Measurements from ENCODE around the gene CCNF.

CCNF gene

GRCh38 chr16:2404099-2404498 is 25.1 kb upstream of the CCNF start:
- Histone ChIP-seq H3K4me3 (ENCODE audit: low read depth, low read length) (no peak overlapping the region), H3K4me1 (ENCODE audit: control insufficient read depth, insufficient read depth, low read length) (no peaks in the 10 kb centered on the region), H3K27ac (ENCODE audit: extremely low read depth, low read depth, low read length) (no peak overlapping the region), H3K9me3 (ENCODE audit: control insufficient read depth, insufficient read depth, low read depth, low read length) (no peaks in the 10 kb centered on the region), H3K36me3 (ENCODE audit: control insufficient read depth in 2 of 2, insufficient read depth in 1 of 2, low read length in 2 of 2) (no peaks in the 10 kb centered on the region)
- TF ChIP-seq KLF17 (tag by site-specific recombination; IDR thresholded peaks at IDR 0.05) (no peak), FEZF1 (tag by site-specific recombination; IDR thresholded peaks at IDR 0.05) (no peak), ZNF169 (tag by site-specific recombination; IDR thresholded peaks at IDR 0.05) (no peak), ZNF558 (tag by site-specific recombination; IDR thresholded peaks at IDR 0.05) (no peak), ZNF791 (tag by site-specific recombination; IDR thresholded peaks at IDR 0.05) (no peak), ZNF792 (tag by site-specific recombination; IDR thresholded peaks at IDR 0.05) (no peak)
- ChIA-PET CTCF (no interaction called here), POLR2A (no interaction called here)

DNA sequence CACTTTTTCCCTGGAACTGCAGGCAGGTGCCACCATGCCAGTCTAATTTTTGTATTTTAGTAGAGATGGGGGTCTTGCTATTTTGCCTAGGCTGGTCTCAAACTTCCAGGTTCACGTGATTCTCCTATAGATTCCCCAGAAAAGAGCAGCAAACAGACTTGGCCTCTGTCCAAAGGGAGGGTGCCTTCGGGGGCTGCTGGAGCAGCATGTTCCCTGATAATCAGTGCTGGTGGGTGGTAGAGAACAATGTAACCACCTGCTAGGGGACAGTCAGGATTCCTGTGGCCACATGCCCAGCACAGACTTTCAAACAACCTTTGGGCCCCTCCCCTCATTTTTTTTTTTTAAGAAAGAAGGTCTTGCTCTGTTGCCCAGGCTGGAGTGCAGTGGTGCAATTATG is 14.2 kb upstream of the CCNF start:
- ChIA-PET CTCF (interaction anchor here (2.8 kb wide), 1 partner anchor 8 kb away, joined by 20 read pairs; no protein-coding TSS in a partner anchor), POLR2A (interaction anchor here (0.7 kb wide), 1 partner anchor 79 kb away, joined by 6 read pairs; no protein-coding TSS in a partner anchor)
- Histone ChIP-seq H3K9me3 (ENCODE audit: control insufficient read depth, insufficient read depth, low read depth, low read length) (no peaks in the 10 kb centered on the region), H3K36me3 (ENCODE audit: control insufficient read depth in 2 of 2, insufficient read depth in 1 of 2, low read length in 2 of 2) (no peaks in the 10 kb centered on the region), H3K4me3 (ENCODE audit: low read depth, low read length) (no peak overlapping the region), H3K4me1 (ENCODE audit: control insufficient read depth, insufficient read depth, low read length) (no peaks in the 10 kb centered on the region), H3K27ac (ENCODE audit: extremely low read depth, low read depth, low read length) (no peak overlapping the region)
- peak; percentile 82 for TF ChIP-seq ZIC2 (tag by site-specific recombination; IDR thresholded peaks at IDR 0.05)
- TF ChIP-seq, protein P1, sequence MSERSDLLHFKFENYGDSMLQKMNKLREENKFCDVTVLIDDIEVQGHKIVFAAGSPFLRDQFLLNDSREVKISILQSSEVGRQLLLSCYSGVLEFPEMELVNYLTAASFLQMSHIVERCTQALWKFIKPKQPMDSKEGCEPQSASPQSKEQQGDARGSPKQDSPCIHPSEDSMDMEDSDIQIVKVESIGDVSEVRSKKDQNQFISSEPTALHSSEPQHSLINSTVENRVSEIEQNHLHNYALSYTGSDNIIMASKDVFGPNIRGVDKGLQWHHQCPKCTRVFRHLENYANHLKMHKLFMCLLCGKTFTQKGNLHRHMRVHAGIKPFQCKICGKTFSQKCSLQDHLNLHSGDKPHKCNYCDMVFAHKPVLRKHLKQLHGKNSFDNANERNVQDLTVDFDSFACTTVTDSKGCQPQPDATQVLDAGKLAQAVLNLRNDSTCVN (tag by site-specific recombination; optimal IDR thresholded peaks at IDR 0.05): no peak
- TF ChIP-seq FEZF1 (tag by site-specific recombination; IDR thresholded peaks at IDR 0.05): peak; percentile 60
- peak; percentile 60 for TF ChIP-seq ZFHX2 (tag by site-specific recombination; conservative IDR thresholded peaks at IDR 0.05)
- no peak for TF ChIP-seq ZNF133 (tag by site-specific recombination; IDR thresholded peaks at IDR 0.05)

- POLR2A ChIA-PET: interaction anchor here (0.5 kb wide), 1 partner anchor 170 kb away, joined by 5 read pairs; no protein-coding TSS in a partner anchor
- TF ChIP-seq ZNF510 (tag by site-specific recombination; IDR thresholded peaks at IDR 0.05; ENCODE audit: insufficient replicate concordance) (no peak), ZNF596 (tag by site-specific recombination; IDR thresholded peaks at IDR 0.05) (no peak), ZBTB49 (tag by site-specific recombination; IDR thresholded peaks at IDR 0.05; ENCODE audit: low read depth) (no peak), PRDM10 (tag by site-specific recombination; IDR thresholded peaks at IDR 0.05) (no peak), ZNF670 (tag by site-specific recombination; IDR thresholded peaks at IDR 0.05; ENCODE audit: low read depth) (no peak), ZNF580 (tag by site-specific recombination; IDR thresholded peaks at IDR 0.05) (no peak), ZNF416 (tag by site-specific recombination; IDR thresholded peaks at IDR 0.05) (no peak), ZNF2 (tag by site-specific recombination; IDR thresholded peaks at IDR 0.05) (no peak), ZNF138 (tag by site-specific recombination; IDR thresholded peaks at IDR 0.05; ENCODE audit: borderline replicate concordance) (no peak), ZNF223 (tag by site-specific recombination; IDR thresholded peaks at IDR 0.05) (no peak), ZNF121 (tag by site-specific recombination; IDR thresholded peaks at IDR 0.05) (no peak), ZNF146 (tag by site-specific recombination; IDR thresholded peaks at IDR 0.05) (peak; percentile 28; the same call in 1 of the 2 replicates), ZNF19 (tag by site-specific recombination; IDR thresholded peaks at IDR 0.05; ENCODE audit: low read depth) (no peak), KLF16 (tag by site-specific recombination; IDR thresholded peaks at IDR 0.05) (no peak)
Measured at GRCh38 chr16:2420035-2420434, 9.2 kb upstream of the CCNF start.

More at GRCh38 chr16:2420035-2420434, 9.2 kb upstream of the CCNF start:
- no peaks in the 10 kb centered on the region for H3K4me1 ChIP-seq (ENCODE audit: control insufficient read depth, insufficient read depth, low read length)
- no peak overlapping the region for H3K27ac ChIP-seq (ENCODE audit: extremely low read depth, low read depth, low read length)
- CTCF ChIA-PET: interaction anchor here (0.7 to 1.1 kb wide), 2 partner anchors 7 to 13 kb away, joined by 3 to 4 read pairs; no protein-coding TSS in a partner anchor
- no peaks in the 10 kb centered on the region for H3K36me3 ChIP-seq (ENCODE audit: control insufficient read depth in 2 of 2, insufficient read depth in 1 of 2, low read length in 2 of 2)
- no peaks in the 10 kb centered on the region for H3K9me3 ChIP-seq (ENCODE audit: control insufficient read depth, insufficient read depth, low read depth, low read length)
- H3K4me3 ChIP-seq (ENCODE audit: low read depth, low read length): no peak overlapping the region

Measured in HEK293 (cell line).